GM19099 (cell line): ENCODE data around the gene S100A7A.

Source experiments
- POLR2A ChIP-seq: IDR thresholded peaks from 3 replicates; pipeline ENCODE4 v1.6.1; 2011; ENCODE audit warnings: low read depth; ENCODE audit not compliant: insufficient read length; ENCODE audit errors: extremely low read depth

S100A7A gene

DNA sequence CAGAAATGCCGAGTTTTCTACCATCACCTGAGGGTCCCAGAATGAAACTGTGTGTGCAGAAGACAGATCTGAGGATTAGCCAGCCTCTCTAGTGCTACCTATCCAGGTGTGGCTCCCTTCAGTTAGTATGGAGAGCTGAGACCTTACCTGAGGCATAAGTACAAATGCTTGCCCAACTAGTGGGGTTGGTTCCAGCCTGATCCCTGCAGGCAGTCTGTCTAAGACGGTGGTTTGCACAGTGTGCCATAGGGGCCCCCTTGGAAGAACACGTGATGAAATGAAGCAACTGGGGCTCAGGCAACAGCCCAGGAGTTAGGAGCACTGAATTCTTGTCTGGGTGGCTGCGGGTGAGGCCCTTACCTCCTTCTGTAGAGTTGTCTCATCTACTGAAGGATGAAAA lies 15.6 kb downstream of the S100A7A start:
- TF ChIP-seq POLR2A: no peak

DNA sequence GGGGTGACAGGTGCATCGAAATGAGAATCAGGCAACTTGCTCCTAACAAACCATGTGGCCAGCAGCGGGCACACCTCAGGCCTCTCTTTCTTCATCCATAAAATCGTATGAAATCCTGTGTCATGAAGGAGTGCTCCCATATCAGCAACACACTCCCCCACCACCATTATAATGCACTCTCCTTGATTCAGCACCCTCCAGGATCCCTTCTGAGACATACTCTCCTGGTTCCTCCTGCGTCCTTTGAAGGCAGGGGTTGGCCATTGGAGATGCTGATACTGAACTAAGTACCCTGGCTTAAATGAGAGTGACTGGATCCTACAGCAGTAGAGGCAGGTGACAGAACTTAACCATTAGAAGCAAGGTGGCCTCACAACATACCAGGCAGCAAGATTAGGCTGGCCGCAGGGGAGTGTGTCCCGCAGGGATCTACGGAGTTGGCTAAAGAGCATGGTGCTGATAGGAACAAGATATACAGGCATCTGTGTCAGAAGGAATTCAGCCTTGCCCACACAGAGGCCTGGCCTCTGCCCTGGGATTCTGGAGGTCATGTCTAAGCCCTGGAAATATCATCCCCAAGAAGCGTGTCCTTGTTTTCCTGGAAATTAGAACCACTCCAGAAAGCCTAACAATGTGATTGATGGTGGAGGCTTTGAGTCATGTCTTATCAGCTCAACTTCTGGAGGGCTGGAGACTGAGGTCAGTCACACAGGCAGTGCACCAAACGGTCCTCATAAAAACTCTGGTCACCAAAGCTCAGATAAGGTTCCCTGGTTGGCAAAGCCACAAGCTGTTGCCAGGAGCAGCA lies 16.8 kb downstream of the S100A7A start:
- TF ChIP-seq POLR2A: no peak

DNA sequence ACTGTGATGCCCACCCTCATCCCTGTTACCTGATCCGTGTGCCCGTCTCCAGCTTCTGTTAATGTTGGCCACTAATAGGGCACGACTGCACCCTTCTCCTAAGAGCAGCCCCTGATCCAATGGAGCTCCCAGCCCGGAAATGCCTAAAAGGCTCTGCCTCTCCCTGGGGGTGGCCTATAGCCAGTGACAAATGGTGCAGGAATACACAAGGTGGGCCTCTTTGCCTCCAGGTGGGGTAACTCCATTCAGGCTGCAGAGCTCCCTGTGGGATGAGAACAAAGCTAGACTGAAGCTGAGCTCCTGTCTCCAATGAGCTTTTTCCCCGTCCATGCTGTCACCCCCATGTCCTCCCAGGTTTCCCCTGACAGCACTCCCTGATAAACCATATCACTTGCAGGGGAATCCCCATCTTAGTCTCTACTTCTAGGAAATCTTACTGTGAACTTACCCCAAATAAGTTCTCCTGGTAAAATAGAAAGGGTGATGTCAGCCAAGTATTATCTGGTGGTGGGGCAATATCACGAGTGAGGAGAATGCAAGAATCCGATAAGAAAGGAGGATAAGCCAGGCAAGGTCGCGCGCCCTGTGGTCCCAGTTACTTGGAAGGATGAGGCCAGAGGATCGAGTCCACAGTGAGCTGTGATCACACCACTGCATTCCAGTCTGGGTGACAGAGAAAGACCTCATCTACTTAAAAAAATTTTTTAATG lies 18.6 kb downstream of the S100A7A start:
- no peak for TF ChIP-seq POLR2A

DNA sequence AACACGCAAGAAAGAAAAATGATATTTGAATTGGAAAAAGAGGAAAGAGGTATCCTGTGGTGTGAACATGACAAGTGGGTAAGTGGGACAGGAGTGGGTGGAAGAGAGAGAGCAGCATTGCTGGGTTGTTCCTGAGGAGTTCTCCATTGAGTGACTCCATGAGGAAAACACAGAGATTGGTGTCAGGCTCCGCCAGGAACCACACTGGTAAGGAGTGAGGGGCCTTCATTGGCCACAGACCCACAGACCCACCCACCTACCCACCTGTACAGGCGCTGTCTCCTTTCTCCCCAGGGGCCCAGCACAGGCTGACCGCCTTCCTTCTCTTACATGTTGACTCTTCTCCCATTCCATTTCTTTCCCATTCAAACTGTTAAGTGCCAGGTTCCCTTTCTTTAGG lies 20.9 kb downstream of the S100A7A start:
- no peak for TF ChIP-seq POLR2A

DNA sequence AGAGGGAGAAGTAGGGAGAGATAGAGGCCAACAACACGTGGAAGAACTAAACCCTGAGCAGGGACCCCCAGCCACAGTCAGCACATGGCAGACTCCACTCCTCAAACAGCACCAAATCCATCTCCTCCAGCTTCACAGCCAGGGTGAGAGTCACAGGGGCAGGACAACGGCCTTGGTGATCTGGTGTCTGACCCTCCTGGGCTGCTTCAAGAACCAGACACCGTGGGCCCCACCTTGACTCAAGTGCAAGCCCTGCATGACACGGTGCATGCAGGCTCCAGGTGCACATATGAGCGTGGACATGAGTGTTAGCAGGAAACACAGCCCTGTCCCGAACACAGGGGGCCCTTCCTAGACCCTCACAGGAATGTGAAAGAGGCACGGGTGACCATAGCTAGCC lies 22.3 kb downstream of the S100A7A start:
- TF ChIP-seq POLR2A: no peak

DNA sequence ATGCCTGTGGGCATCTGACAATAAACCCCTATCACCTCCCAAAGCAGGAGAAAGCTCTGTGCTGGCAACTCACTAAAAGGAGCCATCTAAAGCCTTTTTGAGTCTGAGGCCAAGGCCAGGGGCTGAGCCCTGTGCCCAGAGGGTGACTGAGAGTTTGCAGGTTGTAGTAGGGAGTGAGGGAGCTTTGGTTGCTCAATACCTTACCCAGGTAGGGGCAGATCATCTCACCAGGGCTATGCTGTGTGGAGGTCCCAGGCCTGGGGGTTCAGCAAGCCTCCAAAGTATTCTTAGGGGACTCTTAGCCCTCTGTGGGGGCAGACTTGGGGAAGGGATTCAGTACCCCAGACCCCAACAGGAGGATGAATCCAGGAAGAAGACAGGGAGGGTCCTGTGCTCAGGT lies 23.0 kb downstream of the S100A7A start:
- no peak for TF ChIP-seq POLR2A

DNA sequence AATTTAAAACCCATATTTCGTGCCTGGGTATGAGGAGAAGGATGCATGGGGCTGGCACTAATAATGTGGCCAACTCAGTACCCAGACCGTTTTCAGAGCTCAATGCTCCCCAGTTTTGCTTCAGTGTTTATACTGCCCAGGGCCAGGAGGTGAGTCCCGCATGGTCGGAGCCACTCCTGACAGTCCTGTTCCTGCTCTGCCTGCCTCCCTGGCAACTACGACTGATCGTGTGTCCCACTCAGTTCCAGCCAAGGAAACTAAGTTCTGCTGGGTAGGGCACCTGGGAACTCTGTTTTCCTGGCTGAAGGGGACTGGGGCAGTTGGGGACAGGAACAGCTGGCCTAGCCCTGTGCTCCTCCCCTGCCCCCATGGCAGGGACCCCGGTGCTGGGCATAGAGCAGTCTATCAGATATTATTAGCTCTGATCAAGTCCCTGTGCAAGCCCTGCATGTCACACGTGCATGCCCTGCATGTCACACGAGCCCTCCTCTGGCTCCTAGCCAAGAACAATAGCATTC lies 25.0 kb downstream of the S100A7A start:
- TF ChIP-seq POLR2A: no peak

DNA sequence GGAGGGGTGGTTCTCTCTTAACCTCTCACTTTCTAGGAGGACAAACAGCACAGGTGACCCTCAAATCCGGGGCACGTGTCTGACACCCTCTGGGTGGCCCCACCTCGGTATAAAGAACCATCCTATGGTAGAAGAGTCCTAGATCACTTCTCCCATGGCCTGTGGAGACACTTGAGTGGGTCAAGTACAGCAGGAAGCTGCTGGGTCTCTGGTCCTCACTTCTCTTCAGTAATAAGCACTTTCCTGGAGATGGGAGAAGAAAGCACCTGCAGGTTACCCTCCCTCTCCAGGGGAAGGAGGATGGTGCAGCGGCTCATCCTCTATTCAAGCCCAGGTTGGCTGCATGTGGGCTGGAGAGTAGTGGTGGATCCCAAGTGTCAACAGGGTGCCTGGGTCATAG lies 27.2 kb downstream of the S100A7A start:
- TF ChIP-seq POLR2A: no peak

DNA sequence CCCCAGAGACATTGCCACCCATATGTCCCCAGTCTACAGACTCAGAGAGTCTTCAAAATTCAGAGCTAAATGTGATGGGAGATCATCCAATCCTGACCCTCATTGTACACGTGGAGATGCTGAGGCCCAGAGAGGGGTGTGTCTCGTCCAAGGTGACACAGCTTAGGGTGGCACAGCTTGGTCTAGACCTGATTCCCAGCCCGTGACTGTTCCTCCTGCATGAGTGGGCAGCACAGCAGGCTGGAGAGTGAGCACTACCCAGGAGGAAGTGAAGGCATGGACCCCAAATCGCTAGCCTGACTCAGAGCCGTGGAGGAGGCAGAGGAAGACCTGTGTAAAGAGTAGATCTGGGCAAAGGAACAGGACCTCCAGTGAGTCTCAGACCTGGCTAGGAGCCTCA lies 27.8 kb downstream of the S100A7A start:
- TF ChIP-seq POLR2A: no peak

DNA sequence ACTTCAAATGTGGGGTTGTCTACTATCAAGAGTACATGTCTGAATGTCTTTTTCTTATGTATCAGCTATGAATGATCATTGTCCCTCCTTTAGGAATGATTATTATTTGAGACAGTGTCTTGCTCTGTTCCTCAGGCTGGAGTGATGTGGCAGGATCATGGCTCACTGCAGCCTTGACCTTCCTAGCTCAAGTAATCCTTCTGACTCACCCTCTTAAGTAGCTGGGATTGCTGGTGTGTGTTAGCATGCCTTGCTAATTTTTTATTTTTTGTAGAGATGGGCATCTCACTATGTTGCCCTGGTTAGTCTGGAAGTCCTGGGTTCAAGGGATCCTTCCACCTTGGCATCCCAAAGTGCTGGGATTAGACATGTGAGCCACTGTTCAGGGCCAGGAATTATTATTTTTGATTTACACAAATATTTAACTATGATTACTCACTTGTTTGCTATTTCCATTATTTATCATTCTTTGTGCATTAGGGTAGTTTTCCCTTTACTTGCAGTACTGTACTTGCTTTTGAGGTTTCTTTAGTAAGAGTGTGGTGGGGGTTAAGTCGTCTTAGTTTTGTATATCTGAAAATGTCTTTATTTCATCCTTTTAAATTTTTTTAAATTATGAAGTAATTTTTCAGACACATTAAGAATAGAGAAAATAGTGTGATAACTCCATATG lies 31.3 kb downstream of the S100A7A start:
- TF ChIP-seq POLR2A: no peak

DNA sequence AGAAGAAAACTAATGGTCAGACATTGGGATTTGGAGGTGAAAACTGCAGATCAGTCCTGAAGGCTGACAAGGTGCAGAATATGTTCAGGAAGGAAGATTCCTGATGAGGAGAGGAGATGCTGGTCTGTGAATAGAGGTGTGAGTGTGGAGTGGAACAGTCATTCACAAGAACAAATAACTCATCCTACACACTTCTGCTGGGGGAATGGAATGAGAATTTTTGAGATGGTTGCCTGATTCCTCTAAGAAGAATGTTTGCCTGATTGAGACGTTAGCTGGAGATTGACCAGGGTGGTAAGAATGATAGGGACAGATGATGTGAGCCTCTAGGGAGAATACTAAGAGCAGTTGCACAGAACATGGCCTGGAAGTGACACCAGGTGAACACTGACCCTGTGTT lies 40.1 kb downstream of the S100A7A start:
- TF ChIP-seq POLR2A: no peak

DNA sequence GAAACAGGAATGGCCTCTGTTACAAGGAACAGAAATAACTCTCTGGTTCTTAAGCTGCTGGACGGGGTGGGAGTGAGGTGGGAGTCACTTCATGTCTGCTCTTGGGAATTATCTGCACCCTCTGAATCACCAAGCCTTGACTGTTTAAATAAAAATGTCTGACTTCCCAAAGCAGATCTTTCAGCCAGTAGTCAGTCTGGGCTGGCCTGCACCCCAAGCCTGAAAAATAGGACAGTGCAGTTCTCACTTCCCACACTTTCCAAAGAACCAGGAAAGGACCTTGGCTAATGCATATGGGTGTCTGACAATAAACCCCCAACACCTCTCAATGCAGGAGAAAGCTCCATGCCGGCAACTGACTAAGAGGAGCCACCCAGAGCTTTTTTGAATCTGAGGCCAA lies 43.3 kb downstream of the S100A7A start:
- TF ChIP-seq POLR2A: no peak

DNA sequence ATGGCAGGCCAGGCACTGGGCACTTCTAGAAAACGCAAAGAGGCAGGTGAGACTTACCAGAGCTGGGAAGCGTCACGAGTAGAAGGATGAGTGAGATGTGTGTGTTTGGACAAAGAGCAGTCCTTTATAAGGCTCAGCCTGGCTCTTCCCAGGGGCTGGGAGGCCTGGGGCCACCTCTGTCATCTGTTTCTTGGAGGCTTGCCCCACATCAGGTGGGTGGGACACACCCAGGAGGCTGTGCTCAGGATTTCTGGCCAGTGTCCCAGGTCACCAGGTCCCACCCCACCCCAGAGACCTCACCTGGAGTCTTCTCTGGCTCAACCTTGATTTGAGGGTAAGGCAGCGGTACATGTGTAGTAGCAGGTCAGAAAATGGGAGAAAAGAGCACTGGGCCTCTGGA lies 44.2 kb downstream of the S100A7A start, which contains the start of gene S100A7:
TSS of gene S100A7 (minus strand) at position 101 of the 400 bp plus-strand sequence. CDS start 1,638 bp downstream, outside the sequence.
- no peak for TF ChIP-seq POLR2A

DNA sequence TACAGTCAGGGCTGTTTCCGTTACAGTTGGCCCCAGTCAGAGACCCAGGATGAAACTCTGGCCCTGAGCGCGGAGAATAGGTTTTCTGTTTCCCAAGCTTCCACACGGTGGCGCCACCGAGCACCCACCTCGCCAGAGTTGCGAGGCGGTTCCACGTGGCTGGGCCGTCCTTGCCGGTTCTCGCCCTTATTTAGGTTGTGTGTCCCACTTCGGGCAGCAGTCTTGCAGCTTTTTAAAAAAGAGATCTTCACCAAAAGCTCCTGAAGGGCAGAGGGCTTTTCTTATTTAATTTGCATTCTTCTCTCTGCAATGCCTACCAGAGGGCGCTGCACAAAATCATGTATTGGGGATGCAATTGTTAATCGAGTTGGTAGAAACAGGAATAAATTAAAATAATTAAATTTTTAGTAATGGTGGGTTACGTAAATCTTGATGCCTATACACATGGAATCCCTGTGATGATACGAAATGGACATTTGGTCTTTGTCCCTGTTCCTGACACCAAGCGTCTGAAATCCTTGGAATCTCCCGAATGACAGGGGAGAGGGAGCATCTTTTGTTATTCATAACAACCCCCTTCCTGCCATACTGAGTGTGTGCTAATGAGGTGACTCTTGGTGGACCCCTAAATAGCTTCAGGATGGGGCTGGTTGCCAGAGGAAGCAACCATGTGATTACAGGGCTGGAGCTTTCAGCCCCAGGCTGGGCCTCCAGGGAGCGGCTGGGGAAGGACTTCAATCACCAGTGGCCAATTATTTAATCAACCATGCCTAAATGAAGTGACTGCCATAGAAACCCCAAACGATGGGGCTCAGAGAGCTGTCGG lies 49.7 kb downstream of the S100A7A start:
- TF ChIP-seq POLR2A: no peak

DNA sequence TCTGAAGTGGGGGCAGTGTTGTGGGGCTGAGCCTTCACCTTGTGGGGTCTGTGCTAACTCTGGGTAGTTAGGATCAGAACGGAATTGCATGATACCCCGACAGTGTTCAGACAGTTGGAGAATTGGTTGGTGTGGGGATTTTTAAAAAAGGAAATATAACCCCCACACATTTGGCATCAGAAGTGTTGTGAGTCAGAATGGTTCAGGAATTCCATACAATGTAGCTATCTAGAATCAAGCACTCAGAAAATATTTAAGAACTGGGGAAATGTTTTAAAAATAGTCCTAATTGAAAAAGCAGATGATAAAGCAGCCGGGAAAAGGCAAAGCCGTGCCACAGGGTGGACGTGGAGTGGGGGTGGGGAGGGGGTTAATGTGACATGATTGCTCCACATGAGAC lies 50.6 kb downstream of the S100A7A start:
- TF ChIP-seq POLR2A: no peak
